HG03558 (cell line): ENCODE data around the gene RBBP8.

Experiments used
- ATAC-seq: cut with Tn5 transposase; IDR thresholded peaks from one replicate; pipeline ENCODE4 v1.9.1; 2021; ENCODE audit warnings: moderate number of reproducible peaks; ENCODE audit not compliant: unreplicated experiment; ENCODE audit errors: extremely low read depth

RBBP8 gene

DNA sequence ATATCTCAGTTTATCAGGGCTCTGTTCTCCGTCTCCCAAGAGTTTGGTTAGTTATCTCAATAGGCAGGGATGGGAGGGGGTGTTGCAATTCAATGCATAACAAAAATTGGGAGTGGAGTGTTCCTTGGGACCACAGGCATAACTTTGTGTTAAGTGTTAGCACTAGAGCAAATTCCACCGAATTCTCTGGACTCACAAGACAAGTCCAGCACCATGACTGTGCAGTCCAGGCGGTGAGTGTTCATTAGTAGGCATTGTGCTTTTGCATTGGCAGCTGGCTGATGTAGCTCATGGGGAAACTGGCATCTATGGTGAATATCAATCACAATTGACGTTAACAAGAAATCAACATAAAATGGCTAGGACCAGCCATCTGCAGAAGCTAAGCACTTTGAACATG, 123.2 kb downstream of the RBBP8 start:
- ATAC-seq: no peak

DNA sequence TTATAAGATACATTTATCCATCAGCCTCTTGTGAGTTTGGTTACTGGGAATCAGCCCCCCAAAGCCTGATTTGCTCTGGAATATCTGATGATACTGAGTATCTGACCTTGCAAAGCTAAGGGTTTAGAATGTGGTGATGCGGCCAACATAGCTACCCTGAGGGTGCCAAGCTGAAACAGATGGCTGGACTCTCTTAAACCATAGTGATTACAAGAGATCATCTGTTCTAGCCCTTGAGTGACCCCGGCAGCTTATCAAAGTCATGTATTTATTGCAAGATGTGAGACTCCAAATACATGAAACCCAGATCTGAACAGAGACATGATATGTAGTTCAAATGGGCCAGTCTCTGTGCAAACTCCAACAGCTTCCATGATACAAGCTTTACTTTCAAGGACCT, 124.0 kb downstream of the RBBP8 start:
- ATAC-seq: no peak

- no peak for ATAC-seq
Observed at GRCh38 chr18:23058746-23059415, 125.8 kb downstream of the RBBP8 start.

GRCh38 chr18:23059541-23060465, 126.7 kb downstream of the RBBP8 start:
- no peak for ATAC-seq

GRCh38 chr18:23062011-23062410, 128.9 kb downstream of the RBBP8 start:
- ATAC-seq: no peak

GRCh38 chr18:23063502-23063901, 130.4 kb downstream of the RBBP8 start:
- no peak for ATAC-seq

DNA sequence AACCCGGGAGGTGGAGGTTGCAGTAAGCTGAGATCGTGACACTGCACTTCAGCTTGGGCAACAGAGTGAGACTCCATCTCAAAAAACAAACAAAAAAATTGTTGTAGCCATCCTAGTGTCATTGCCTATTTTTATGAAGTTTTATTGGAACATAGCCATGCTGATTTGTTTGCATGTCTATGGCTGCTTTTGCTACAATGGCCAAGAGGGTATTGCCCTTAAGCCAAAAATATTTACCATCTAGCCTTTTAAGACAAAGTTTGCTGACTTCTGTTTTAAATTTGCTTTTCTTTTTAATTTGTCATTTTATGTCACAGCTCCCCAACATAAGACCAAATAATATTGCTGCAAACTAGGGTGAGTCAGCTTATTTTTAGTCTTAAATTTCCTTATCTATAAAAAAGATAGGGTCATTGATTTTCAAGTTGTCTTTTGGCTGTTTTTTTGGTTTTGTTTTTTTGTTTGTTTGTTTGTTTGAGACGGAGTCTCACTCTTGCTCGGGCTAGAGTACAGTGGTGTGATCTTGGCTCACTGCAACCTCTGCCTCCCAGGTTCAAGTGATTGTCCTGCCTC, 132.2 kb downstream of the RBBP8 start:
- ATAC-seq: no peak

DNA sequence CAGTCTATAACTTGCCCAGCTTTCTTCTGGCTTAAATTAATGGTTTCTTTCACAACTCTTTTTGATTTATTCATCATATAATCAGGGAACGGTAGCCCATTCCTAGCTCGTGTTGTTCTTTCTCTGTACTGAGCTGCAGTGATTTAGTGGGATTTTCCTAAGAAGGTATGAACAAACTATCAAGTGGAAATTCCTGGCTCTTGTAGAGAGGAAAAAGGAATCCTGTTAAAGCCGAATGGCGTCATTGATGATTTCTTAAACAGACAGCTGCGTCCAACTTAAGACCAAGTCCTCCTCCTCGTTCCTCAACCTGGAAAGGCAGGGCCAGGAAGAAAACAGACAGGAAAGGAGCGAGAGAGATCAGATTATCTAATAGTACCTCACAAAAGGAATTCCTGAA, 132.9 kb downstream of the RBBP8 start:
- ATAC-seq: no peak

DNA sequence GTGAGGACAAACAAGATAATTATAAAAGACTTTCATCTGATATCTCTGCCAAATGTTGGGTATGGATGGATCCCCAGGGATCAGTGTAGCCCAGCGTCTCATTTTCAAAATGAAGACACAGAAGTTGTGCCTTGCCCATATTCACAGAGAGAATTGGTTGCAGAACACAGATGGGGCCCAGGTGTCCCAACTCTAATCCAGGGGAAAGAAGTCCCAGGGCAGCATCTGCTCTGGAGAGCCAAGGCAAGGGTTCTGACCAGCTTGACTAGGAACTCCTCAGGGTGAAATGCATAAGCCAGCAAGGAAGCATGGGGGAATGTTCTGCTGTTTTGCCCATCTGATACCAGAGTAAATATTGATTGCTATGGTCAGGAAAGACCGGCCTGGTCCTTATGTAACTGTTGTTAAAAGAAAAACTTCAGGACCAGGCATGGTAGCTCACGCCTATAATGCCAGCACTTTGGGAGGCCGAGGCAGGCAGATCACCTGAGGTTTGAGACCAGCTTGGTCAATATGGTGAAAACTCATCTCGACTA, 133.4 kb downstream of the RBBP8 start:
- ATAC-seq: no peak

GRCh38 chr18:23067236-23067635, 134.1 kb downstream of the RBBP8 start:
- no peak for ATAC-seq

- ATAC-seq: no peak
Observed at GRCh38 chr18:23068011-23068410, 134.9 kb downstream of the RBBP8 start.

DNA sequence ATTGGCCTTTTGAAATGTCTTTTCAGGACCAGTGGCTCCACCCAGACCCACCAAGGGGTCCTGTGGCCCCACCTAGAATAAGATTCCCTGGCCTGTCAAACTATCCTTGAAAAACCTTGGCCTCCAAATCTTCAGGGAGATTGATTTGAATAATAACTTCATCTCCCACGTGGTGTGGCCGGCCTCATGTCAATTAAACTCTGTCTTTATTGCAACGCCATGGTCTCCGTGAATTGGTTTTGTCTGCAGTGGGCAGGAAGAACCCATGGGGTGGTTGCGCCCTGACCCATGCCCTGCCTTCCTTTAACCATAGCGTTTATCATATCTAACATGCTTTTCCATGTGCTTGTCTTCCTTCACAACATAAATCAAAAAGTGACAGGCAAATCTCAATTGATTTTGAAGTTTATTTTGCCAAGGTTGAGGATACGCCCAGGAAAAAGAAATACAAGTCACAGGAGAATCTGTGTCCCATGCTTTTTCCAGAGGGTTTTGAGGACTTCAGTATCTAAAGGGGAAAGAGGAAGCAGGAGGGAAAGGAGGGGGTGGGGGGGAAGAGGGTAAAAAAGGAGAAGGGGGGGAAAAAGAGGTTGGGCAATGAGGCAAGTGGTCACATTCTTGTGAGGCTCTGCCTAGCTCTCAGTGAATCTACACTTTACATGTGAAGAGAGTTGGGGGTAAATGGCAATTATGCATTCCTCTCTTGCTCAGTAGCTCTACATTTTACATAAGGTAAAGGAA, 135.6 kb downstream of the RBBP8 start:
- ATAC-seq: no peak

DNA sequence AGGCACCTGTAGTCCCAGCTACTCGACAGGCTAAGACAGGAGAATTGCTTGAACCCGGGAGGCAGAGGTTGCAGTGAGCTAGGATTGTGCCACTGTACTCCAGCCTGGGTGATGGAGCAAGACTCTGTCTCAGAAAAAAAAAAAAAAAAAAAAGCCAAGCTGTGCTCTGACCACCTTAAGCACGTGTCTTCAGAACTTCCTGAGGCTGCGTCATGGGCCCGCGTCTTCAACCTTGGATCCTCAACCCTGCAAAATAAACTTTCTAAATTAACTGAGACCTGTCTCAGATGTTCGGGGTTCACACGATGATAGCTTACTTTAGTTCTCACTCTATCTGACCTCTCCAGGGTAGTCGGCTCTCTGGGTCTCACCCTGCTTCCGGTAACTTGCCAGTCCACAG, 136.4 kb downstream of the RBBP8 start:
- ATAC-seq: no peak

- no peak for ATAC-seq
Observed at GRCh38 chr18:23069898-23070297, 136.8 kb downstream of the RBBP8 start.

DNA sequence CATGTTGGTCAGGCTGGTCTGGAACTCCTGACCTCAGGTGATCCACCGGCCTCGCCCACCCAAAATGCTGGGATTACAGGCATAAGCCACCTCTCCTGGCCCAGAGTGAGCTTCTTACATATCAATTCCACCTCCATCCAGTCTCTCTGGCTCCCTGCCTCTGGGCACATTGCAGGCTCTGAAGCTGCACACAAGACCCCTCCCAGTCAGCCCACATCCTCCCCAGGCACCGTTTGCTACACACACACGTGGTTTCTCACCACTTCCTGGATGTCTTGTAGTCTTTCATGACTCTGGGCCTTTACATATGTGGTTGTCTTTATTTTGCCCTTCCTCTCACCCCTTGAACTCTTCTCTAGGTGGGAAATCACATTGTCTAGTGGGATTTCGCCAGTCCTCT, 138.2 kb downstream of the RBBP8 start:
- peak; percentile 97 for ATAC-seq

DNA sequence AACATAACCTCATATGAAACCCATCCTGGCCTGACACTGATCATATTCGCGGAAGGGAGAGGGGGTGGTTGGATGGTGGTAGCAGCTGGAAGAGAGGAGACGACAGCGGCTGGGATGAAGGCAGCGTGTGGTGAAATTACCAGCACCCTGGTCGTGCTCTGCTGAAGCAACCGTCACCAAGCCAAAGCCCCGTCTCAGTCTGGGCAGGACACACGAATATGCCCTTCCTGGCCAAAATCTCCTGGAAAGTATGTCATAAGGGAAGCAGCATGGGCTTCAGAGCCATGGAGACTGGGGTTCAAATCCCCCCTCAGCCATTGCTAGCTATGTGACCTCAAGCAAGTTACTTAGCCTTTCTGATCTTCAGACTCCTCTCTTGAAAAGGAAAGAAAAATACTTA, 139.0 kb downstream of the RBBP8 start:
- ATAC-seq: no peak

- no peak for ATAC-seq
Observed at GRCh38 chr18:23073996-23074606, 141.0 kb downstream of the RBBP8 start.
